NB4 (cell line): ENCODE measurements around the gene BIRC3.

Experiments
- MYC ChIP-seq: IDR thresholded peaks from 2 replicates; pipeline ENCODE4 v1.6.1; 2011; ENCODE audit warnings: low read depth, low read length
- POLR2A ChIP-seq: IDR thresholded peaks from 2 replicates; pipeline ENCODE4 v1.6.1; 2011; ENCODE audit warnings: mild to moderate bottlenecking; ENCODE audit not compliant: insufficient read length; ENCODE audit errors: extremely low read depth
- TF ChIP-seq, protein P1 (sequence below): IDR thresholded peaks from one replicate; pipeline ENCODE4 v1.5.1; 2012; ENCODE audit warnings: low read depth, low read length

DNA sequence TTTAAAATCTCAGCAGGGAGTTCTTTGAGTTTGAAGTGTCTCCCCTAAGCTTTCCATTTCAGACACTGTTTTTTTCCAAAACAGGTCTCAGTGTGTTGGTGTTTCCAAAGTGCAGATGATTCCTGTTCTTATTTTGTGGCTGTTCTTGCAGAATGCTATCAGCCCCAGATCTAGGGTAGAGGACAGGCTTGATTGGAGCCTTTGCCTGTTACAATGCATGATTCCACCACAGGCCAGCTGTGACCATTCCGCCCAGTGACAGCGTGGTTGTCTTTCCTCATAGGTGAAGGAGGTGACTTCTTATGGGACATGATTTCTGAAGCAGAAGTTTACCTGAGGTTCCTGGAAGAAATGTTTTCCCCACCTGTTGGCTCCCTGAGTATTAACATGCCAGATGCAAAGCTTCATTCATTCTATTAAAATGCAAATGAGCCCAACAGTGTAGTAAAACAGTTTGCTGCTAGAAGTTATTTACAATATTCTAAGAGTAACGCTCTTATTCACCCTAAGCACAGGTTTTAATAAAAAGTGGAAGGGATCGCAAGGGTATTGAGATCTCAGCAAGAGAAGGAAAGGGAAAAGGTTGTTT, 36.9 kb upstream of the BIRC3 start:
- TF ChIP-seq, protein P1, sequence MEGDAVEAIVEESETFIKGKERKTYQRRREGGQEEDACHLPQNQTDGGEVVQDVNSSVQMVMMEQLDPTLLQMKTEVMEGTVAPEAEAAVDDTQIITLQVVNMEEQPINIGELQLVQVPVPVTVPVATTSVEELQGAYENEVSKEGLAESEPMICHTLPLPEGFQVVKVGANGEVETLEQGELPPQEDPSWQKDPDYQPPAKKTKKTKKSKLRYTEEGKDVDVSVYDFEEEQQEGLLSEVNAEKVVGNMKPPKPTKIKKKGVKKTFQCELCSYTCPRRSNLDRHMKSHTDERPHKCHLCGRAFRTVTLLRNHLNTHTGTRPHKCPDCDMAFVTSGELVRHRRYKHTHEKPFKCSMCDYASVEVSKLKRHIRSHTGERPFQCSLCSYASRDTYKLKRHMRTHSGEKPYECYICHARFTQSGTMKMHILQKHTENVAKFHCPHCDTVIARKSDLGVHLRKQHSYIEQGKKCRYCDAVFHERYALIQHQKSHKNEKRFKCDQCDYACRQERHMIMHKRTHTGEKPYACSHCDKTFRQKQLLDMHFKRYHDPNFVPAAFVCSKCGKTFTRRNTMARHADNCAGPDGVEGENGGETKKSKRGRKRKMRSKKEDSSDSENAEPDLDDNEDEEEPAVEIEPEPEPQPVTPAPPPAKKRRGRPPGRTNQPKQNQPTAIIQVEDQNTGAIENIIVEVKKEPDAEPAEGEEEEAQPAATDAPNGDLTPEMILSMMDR, result no peak
- TF ChIP-seq POLR2A (no peak), MYC (no peak)
